HG02943 (cell line): ENCODE measurements around the gene ADAM11.
"Not testable (repeated sequence)": the region's sequence is repeated elsewhere in the genome, so short reads cannot be mapped to it uniquely, and the experiment has no call there.

Source experiments
- ATAC-seq: cut with Tn5 transposase; IDR thresholded peaks from one replicate; pipeline ENCODE4 v1.9.1; 2021; ENCODE audit warnings: mild to moderate bottlenecking, low read depth, moderate library complexity; ENCODE audit not compliant: unreplicated experiment

Gene ADAM11

GRCh38 chr17:44793885-44794842 lies 35.4 kb downstream of the ADAM11 start:
- ATAC-seq = no peak

- no peak for ATAC-seq
These were observed 36.1 kb downstream of the ADAM11 start for GRCh38 chr17:44794851-44795413.

- ATAC-seq = no peak
These were observed 36.6 kb downstream of the ADAM11 start for GRCh38 chr17:44795421-44795820.

- no peak for ATAC-seq
These were observed 37.1 kb downstream of the ADAM11 start for GRCh38 chr17:44795928-44796327.

GRCh38 chr17:44796731-44797130 lies 37.9 kb downstream of the ADAM11 start:
- no peak for ATAC-seq

- ATAC-seq = no peak
These were observed 39.0 kb downstream of the ADAM11 start for GRCh38 chr17:44797802-44798201.

GRCh38 chr17:44798356-44798755 lies 39.6 kb downstream of the ADAM11 start:
- ATAC-seq = no peak

GRCh38 chr17:44801880-44802279 lies 43.1 kb downstream of the ADAM11 start:
- ATAC-seq = no peak

GRCh38 chr17:44804302-44805089 lies 45.7 kb downstream of the ADAM11 start:
- ATAC-seq = no peak

- ATAC-seq = no peak
These were observed 48.5 kb downstream of the ADAM11 start for GRCh38 chr17:44807093-44807816.

GRCh38 chr17:44807817-44808155 lies 49.0 kb downstream of the ADAM11 start:
- ATAC-seq = no peak

GRCh38 chr17:44808156-44808555 lies 49.4 kb downstream of the ADAM11 start:
- ATAC-seq = no peak

GRCh38 chr17:44808656-44809388 lies 50.0 kb downstream of the ADAM11 start:
- ATAC-seq = not testable (repeated sequence)

- ATAC-seq = no peak
These were observed 53.5 kb downstream of the ADAM11 start for GRCh38 chr17:44812263-44812662.

GRCh38 chr17:44818508-44818907 lies 59.7 kb downstream of the ADAM11 start:
- not testable (repeated sequence) for ATAC-seq

- ATAC-seq = no peak
These were observed 61.9 kb downstream of the ADAM11 start for GRCh38 chr17:44820631-44821212.

- not testable (repeated sequence) for ATAC-seq
These were observed 66.4 kb downstream of the ADAM11 start for GRCh38 chr17:44825236-44825635.

GRCh38 chr17:44826123-44826790 lies 67.5 kb downstream of the ADAM11 start:
- no peak for ATAC-seq

- ATAC-seq = no peak
These were observed 69.1 kb downstream of the ADAM11 start for GRCh38 chr17:44827863-44828262.
